Activated naive CD8-positive, alpha-beta T cell (primary cell): ENCODE measurements around the gene PLD2.
A peak's percentile ranks its signal among the peaks of the same experiment; 100 is the strongest.
"Not testable (repeated sequence)": the region's sequence is repeated elsewhere in the genome, so short reads cannot be mapped to it uniquely, and the experiment has no call there.

Experiments
- H3K27ac Mint-ChIP-seq: one replicate; pipeline ENCODE4 v1.8.0; 2021; ENCODE audit warnings: mixed read lengths
- H3K27me3 Mint-ChIP-seq: one replicate; pipeline ENCODE4 v1.8.0; 2021; ENCODE audit warnings: mixed read lengths
- H3K36me3 Mint-ChIP-seq: one replicate; pipeline ENCODE4 v1.8.0; 2021; ENCODE audit warnings: mixed read lengths
- H3K4me1 Mint-ChIP-seq: one replicate; pipeline ENCODE4 v1.8.0; 2021; ENCODE audit warnings: low read depth, mixed read lengths
- H3K4me3 Mint-ChIP-seq: one replicate; pipeline ENCODE4 v1.8.0; 2021; ENCODE audit warnings: mild to moderate bottlenecking, mixed read lengths
- H3K9me3 Mint-ChIP-seq: one replicate; pipeline ENCODE4 v1.8.0; 2021; ENCODE audit warnings: low read depth, mixed read lengths

Gene PLD2

DNA sequence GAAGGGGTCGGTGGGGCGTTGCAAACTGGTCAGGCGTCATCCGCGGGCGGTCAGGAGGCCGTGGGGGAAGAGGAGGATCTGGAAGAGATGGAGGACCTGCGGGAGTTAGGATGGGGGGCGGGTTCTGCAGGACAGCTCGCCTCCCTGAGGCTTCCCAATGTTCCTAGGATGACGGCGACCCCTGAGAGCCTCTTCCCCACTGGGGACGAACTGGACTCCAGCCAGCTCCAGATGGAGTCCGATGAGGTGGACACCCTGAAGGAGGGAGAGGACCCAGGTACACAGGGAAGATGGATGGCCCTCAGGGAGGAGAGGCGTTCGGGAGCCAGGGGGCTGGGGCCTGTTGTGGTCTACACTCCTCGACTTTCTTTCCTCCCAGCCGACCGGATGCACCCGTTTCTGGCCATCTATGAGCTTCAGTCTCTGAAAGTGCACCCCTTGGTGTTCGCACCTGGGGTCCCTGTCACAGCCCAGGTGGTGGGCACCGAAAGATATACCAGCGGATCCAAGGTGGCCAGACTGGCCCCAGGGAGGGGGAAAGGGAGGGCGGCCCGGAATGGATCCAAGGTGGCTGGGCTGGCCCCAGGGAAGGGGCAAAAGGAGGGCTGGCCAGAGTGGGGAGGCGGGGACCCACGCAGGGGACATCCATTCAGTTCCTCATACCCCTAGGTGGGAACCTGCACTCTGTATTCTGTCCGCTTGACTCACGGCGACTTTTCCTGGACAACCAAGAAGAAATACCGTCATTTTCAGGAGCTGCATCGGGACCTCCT lies 839 bp downstream of the PLD2 start:
- Mint-ChIP-seq H3K27ac (no peak overlapping the region), H3K4me3 (peak overlapping the region; percentile 77), H3K4me1 (peaks cover 14% of the 10 kb centered on the region), H3K36me3 (peaks cover 2% of the 10 kb centered on the region), H3K9me3 (no peaks in the 10 kb centered on the region), H3K27me3 (no peaks in the 10 kb centered on the region)

- Mint-ChIP-seq H3K9me3 (no peaks in the 10 kb centered on the region), H3K27ac (no peak overlapping the region), H3K36me3 (peaks cover 2% of the 10 kb centered on the region)
These were observed 1.4 kb downstream of the PLD2 start for GRCh38 chr17:4808378-4808767.

GRCh38 chr17:4810696-4811290 lies 3.8 kb downstream of the PLD2 start:
- peaks cover 14% of the 10 kb centered on the region for H3K4me1 Mint-ChIP-seq
- no peak overlapping the region for H3K4me3 Mint-ChIP-seq
- no peak overlapping the region for H3K27ac Mint-ChIP-seq
- H3K27me3 Mint-ChIP-seq = no peaks in the 10 kb centered on the region
- no peaks in the 10 kb centered on the region for H3K9me3 Mint-ChIP-seq
- H3K36me3 Mint-ChIP-seq = peaks cover 2% of the 10 kb centered on the region

More at GRCh38 chr17:4808378-4808767, 1.4 kb downstream of the PLD2 start:
- no peaks in the 10 kb centered on the region for H3K27me3 Mint-ChIP-seq
- peak overlapping the region; percentile 77 for H3K4me3 Mint-ChIP-seq
- H3K4me1 Mint-ChIP-seq = peaks cover 14% of the 10 kb centered on the region

DNA sequence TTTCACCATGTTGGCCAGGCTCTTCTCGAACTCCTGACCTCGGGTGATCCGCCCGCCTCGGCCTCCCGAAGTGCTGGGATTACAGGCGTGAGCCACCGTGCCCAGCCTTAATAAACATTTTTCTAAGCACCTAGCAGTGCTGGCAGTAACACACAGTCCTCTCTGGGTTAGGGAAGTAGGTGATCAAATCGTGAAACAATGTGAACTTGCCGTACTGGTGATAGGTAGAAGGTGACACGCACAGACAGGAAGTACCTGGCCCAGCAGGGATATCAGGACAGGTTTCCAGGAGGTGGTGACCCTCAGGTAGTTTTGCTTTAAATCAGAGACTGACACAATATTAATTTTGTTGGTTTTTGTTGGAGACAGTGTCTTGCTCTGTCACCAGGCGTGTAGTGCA lies 4.5 kb downstream of the PLD2 start:
- H3K36me3 Mint-ChIP-seq = peaks cover 2% of the 10 kb centered on the region
- no peaks in the 10 kb centered on the region for H3K9me3 Mint-ChIP-seq
- no peaks in the 10 kb centered on the region for H3K27me3 Mint-ChIP-seq
- peaks cover 8% of the 10 kb centered on the region for H3K4me1 Mint-ChIP-seq
- H3K27ac Mint-ChIP-seq = no peak overlapping the region
- H3K4me3 Mint-ChIP-seq = no peak overlapping the region

DNA sequence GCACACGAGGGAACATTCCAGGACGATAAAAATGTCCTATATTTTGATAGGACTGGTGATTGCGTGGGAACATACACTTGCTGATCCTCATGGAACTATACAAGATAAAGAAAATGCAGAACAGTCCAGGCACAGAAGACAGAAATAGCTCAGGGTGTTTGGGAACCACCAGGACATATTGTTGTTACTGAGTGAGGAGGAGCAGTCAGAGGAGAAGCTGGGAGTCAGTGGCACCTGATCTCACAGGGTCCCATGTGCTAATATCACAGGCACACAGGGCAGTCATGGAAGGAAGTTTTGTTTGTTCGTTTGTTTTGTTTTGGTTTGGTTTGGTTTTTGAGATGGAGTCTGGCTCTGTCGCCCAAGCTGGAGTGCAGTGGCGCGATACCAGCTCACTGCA lies 5.7 kb downstream of the PLD2 start:
- peaks cover 2% of the 10 kb centered on the region for H3K36me3 Mint-ChIP-seq
- H3K4me3 Mint-ChIP-seq = no peak overlapping the region
- peaks cover 8% of the 10 kb centered on the region for H3K4me1 Mint-ChIP-seq
- H3K27ac Mint-ChIP-seq = no peak overlapping the region
- H3K9me3 Mint-ChIP-seq = no peaks in the 10 kb centered on the region
- H3K27me3 Mint-ChIP-seq = no peaks in the 10 kb centered on the region

- Mint-ChIP-seq H3K27ac (no peak overlapping the region), H3K36me3 (peaks cover 2% of the 10 kb centered on the region), H3K4me3 (no peak overlapping the region), H3K4me1 (peaks cover 1% of the 10 kb centered on the region), H3K9me3 (no peaks in the 10 kb centered on the region), H3K27me3 (no peaks in the 10 kb centered on the region)
These were observed 8.2 kb downstream of the PLD2 start for GRCh38 chr17:4815043-4815675.

- no peaks in the 10 kb centered on the region for H3K27me3 Mint-ChIP-seq
- no peaks in the 10 kb centered on the region for H3K9me3 Mint-ChIP-seq
- no peak overlapping the region for H3K4me3 Mint-ChIP-seq
- no peak overlapping the region for H3K27ac Mint-ChIP-seq
- no peaks in the 10 kb centered on the region for H3K4me1 Mint-ChIP-seq
- peaks cover 2% of the 10 kb centered on the region for H3K36me3 Mint-ChIP-seq
These were observed 9.9 kb downstream of the PLD2 start for GRCh38 chr17:4816826-4817225.

GRCh38 chr17:4818276-4818675 lies 11.3 kb downstream of the PLD2 start:
- Mint-ChIP-seq H3K36me3 (no peaks in the 10 kb centered on the region), H3K27me3 (no peaks in the 10 kb centered on the region)

GRCh38 chr17:4822835-4823234 lies 15.9 kb downstream of the PLD2 start:
- no peak overlapping the region for H3K27ac Mint-ChIP-seq
- no peaks in the 10 kb centered on the region for H3K27me3 Mint-ChIP-seq
- no peak overlapping the region for H3K4me3 Mint-ChIP-seq
- no peaks in the 10 kb centered on the region for H3K9me3 Mint-ChIP-seq
- no peaks in the 10 kb centered on the region for H3K36me3 Mint-ChIP-seq
- H3K4me1 Mint-ChIP-seq = no peaks in the 10 kb centered on the region

More at GRCh38 chr17:4818276-4818675, 11.3 kb downstream of the PLD2 start:
- Mint-ChIP-seq H3K9me3 (no peaks in the 10 kb centered on the region), H3K27ac (no peak overlapping the region), H3K4me1 (no peaks in the 10 kb centered on the region), H3K4me3 (no peak overlapping the region)

GRCh38 chr17:4823373-4824089 lies 16.6 kb downstream of the PLD2 start:
- no peaks in the 10 kb centered on the region for H3K4me1 Mint-ChIP-seq
- H3K27ac Mint-ChIP-seq = no peak overlapping the region
- no peaks in the 10 kb centered on the region for H3K9me3 Mint-ChIP-seq
- H3K4me3 Mint-ChIP-seq = no peak overlapping the region
- no peaks in the 10 kb centered on the region for H3K36me3 Mint-ChIP-seq
- H3K27me3 Mint-ChIP-seq = no peaks in the 10 kb centered on the region

DNA sequence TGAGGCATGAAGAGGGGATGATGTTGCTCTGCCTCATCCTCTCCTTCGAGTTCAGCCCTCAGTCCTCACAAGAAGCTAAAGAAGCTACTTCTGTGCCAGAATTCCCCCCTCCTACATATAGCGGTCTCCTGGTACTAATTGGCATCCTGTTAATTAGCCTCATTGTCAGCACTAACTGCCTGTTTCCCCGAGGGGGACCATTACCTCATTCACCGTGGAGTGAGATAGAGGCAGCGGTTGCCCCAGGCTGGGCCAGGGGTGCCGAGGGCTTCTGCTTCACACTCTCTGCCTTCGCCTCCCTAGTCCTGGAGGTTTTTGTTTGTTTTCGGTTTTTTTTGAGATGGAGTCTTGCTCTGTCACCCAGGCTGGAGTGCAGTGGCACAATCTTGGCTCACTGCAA lies 20.4 kb downstream of the PLD2 start:
- no peaks in the 10 kb centered on the region for H3K36me3 Mint-ChIP-seq
- no peaks in the 10 kb centered on the region for H3K27me3 Mint-ChIP-seq
- H3K4me1 Mint-ChIP-seq = no peaks in the 10 kb centered on the region
- no peaks in the 10 kb centered on the region for H3K9me3 Mint-ChIP-seq
- H3K27ac Mint-ChIP-seq = no peak overlapping the region
- H3K4me3 Mint-ChIP-seq = no peak overlapping the region

- H3K36me3 Mint-ChIP-seq, H3K27me3 Mint-ChIP-seq, H3K9me3 Mint-ChIP-seq: not testable (repeated sequence)
- Mint-ChIP-seq H3K27ac (peak overlapping the region; percentile 96), H3K4me3 (peak overlapping the region; percentile 95), H3K4me1 (peaks cover 32% of the 10 kb centered on the region)
These were observed 25.9 kb downstream of the PLD2 start for GRCh38 chr17:4832829-4833177.

- Mint-ChIP-seq H3K36me3 (peaks cover 3% of the 10 kb centered on the region), H3K4me1 (peaks cover 34% of the 10 kb centered on the region), H3K4me3 (peak within 1 kb of the TSS; percentile 95), H3K9me3 (no peaks in the 10 kb centered on the region), H3K27me3 (no peaks in the 10 kb centered on the region), H3K27ac (peak within 1 kb of the TSS; percentile 96)
These were observed 26.4 kb downstream of the PLD2 start, which contains the start of gene MINK1 for GRCh38 chr17:4833178-4833940. Gene MINK1 (plus strand): TSS chr17:4833340. CDS start chr17:4833584, 244 bp downstream.

DNA sequence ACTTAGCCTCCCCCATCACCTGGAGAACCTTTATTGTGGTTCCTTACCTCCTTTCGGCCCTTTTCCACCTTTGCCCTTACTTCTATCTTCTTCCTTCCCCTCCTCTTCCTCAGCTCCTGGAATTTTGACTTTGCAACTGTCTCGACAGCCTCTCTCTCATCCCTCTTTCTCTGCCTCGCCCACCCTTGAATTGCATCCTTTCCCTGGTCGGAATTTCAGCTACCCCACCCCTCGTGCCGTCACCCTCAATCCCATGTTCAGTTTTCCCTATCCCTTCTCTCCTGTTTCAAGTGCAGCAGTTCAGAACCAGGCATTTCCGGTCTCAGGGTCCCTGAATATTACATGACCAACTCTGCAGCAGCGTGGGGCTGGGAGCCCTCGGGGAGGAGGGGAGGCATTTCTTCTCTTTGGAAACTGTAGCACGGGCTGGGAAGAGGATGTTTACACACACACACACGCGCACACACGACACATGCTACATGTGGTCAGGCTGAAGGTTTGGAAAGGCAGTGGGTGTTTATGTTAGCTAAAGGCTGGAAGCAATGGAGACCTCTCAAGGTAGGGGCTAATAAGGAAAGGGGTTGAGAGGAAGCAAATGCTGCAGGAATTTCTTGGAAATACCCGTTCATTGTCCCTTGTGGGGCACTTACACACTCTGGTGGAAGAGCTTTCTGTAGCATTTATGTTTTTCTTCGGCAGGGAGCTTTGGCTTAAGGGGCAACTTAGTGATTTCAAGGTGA lies 27.2 kb downstream of the PLD2 start:
- Mint-ChIP-seq H3K27me3 (no peaks in the 10 kb centered on the region), H3K9me3 (no peaks in the 10 kb centered on the region), H3K36me3 (peaks cover 3% of the 10 kb centered on the region), H3K27ac (peak overlapping the region; percentile 75), H3K4me3 (peak overlapping the region; percentile 94), H3K4me1 (peaks cover 34% of the 10 kb centered on the region)
